ENCODE measurements around the gene CEACAM16.

CEACAM16 gene

GRCh38 chr19:44681992-44682790 lies 16.8 kb upstream of the CEACAM16 start:
- TF ChIP-seq CTCF (IDR thresholded peaks at IDR 0.05): no peak

GRCh38 chr19:44682807-44683206 lies 16.1 kb upstream of the CEACAM16 start:
- no peak for TF ChIP-seq CTCF (IDR thresholded peaks at IDR 0.05)

- TF ChIP-seq CTCF (IDR thresholded peaks at IDR 0.05): no peak
These were observed 15.3 kb upstream of the CEACAM16 start for GRCh38 chr19:44683434-44684210.

GRCh38 chr19:44684892-44685863 lies 13.8 kb upstream of the CEACAM16 start:
- TF ChIP-seq CTCF (IDR thresholded peaks at IDR 0.05): no peak

GRCh38 chr19:44685877-44686276 lies 13.1 kb upstream of the CEACAM16 start:
- TF ChIP-seq CTCF (IDR thresholded peaks at IDR 0.05): no peak

GRCh38 chr19:44686896-44687295 lies 12.1 kb upstream of the CEACAM16 start:
- TF ChIP-seq CTCF (IDR thresholded peaks at IDR 0.05): no peak

GRCh38 chr19:44687888-44688287 lies 11.1 kb upstream of the CEACAM16 start:
- TF ChIP-seq CTCF (IDR thresholded peaks at IDR 0.05): no peak

Measured in LNCAP (cell line).